KMS-11 (cell line): Measurements from ENCODE around the gene NWD2.

Experiments used
- H2AFZ ChIP-seq: fragments of 200-600 bp; sonication (generic); 2 replicates; pipeline ENCODE4 v1.6.1; 2016; ENCODE audit warnings: antibody characterized with exemption, mixed run types, low read depth
- H3K27ac ChIP-seq: fragments of 200-600 bp; sonication (generic); 2 replicates; pipeline ENCODE4 v1.6.1; 2016; ENCODE audit warnings: mild to moderate bottlenecking, mixed run types
- H3K27me3 ChIP-seq: fragments of 200-600 bp; sonication (generic); 2 replicates; pipeline ENCODE4 v1.6.1; 2017; ENCODE audit warnings: mild to moderate bottlenecking, low read depth, mixed run types, moderate library complexity; ENCODE audit not compliant: insufficient read depth
- H3K36me3 ChIP-seq: fragments of 200-600 bp; sonication (generic); 2 replicates; pipeline ENCODE4 v1.6.1; 2017; ENCODE audit warnings: mild to moderate bottlenecking, mixed run types; ENCODE audit not compliant: insufficient read depth
- H3K4me1 ChIP-seq: fragments of 200-600 bp; sonication (generic); 2 replicates; pipeline ENCODE4 v1.6.1; 2016; ENCODE audit warnings: mild to moderate bottlenecking, low read depth, mixed run types; ENCODE audit not compliant: poor library complexity, severe bottlenecking
- H3K4me2 ChIP-seq: fragments of 200-600 bp; sonication (generic); 2 replicates; pipeline ENCODE4 v1.7.0; 2016; ENCODE audit warnings: mild to moderate bottlenecking, mixed run types
- H3K4me3 ChIP-seq: fragments of 200-600 bp; sonication (generic); IDR thresholded peaks from 2 replicates; pipeline ENCODE4 v1.6.1; 2017; ENCODE audit warnings: low read depth, low read length, mixed read lengths; ENCODE audit not compliant: insufficient read depth
- H3K79me2 ChIP-seq: fragments of 200-600 bp; sonication (generic); 2 replicates; pipeline ENCODE4 v1.6.1; 2016; ENCODE audit warnings: low read depth, mixed run types; ENCODE audit not compliant: insufficient read depth
- H3K9ac ChIP-seq: fragments of 200-600 bp; sonication (generic); 2 replicates; pipeline ENCODE4 v1.6.1; 2016; ENCODE audit warnings: mild to moderate bottlenecking, mixed run types
- H4K20me1 ChIP-seq: fragments of 200-600 bp; sonication (generic); 2 replicates; pipeline ENCODE4 v1.6.1; 2016; ENCODE audit warnings: mild to moderate bottlenecking, mixed run types; ENCODE audit not compliant: insufficient read depth
- CTCF ChIP-seq: fragments of 200-600 bp; sonication (generic); conservative IDR thresholded peaks from 2 replicates; pipeline ENCODE4 v1.6.1; 2017; ENCODE audit warnings: low read depth, mild to moderate bottlenecking, antibody characterized with exemption, low read length, moderate library complexity, mixed read lengths

The NWD2 gene

GRCh38 chr4:37425857-37426256 is 181.3 kb downstream of the NWD2 start:
- H3K79me2 ChIP-seq: no peaks in the 10 kb centered on the region
- no peak for TF ChIP-seq CTCF

GRCh38 chr4:37427193-37427592 is 182.7 kb downstream of the NWD2 start:
- H4K20me1 ChIP-seq: no peaks in the 10 kb centered on the region
- TF ChIP-seq CTCF: no peak
- no peak overlapping the region for H2AFZ ChIP-seq
- H3K79me2 ChIP-seq: no peaks in the 10 kb centered on the region
- H3K4me2 ChIP-seq: no peak overlapping the region
- H3K4me3 ChIP-seq: no peak overlapping the region
- H3K4me1 ChIP-seq: peaks cover 26% of the 10 kb centered on the region
- no peak overlapping the region for H3K27ac ChIP-seq
- no peaks in the 10 kb centered on the region for H3K27me3 ChIP-seq
- no peaks in the 10 kb centered on the region for H3K36me3 ChIP-seq
- H3K9ac ChIP-seq: no peak overlapping the region

More at GRCh38 chr4:37425857-37426256, 181.3 kb downstream of the NWD2 start:
- no peak overlapping the region for H3K4me2 ChIP-seq
- peaks cover 13% of the 10 kb centered on the region for H3K4me1 ChIP-seq
- H3K27me3 ChIP-seq: no peaks in the 10 kb centered on the region
- H3K36me3 ChIP-seq: no peaks in the 10 kb centered on the region
- H3K27ac ChIP-seq: no peak overlapping the region
- H3K4me3 ChIP-seq: no peak overlapping the region
- no peaks in the 10 kb centered on the region for H4K20me1 ChIP-seq
- H2AFZ ChIP-seq: no peak overlapping the region
- H3K9ac ChIP-seq: no peak overlapping the region

- no peak overlapping the region for H2AFZ ChIP-seq
- no peaks in the 10 kb centered on the region for H3K27me3 ChIP-seq
- H3K79me2 ChIP-seq: no peaks in the 10 kb centered on the region
- H4K20me1 ChIP-seq: no peaks in the 10 kb centered on the region
- no peak overlapping the region for H3K4me2 ChIP-seq
- peaks cover 30% of the 10 kb centered on the region for H3K4me1 ChIP-seq
- H3K27ac ChIP-seq: no peak overlapping the region
- no peaks in the 10 kb centered on the region for H3K36me3 ChIP-seq
- no peak overlapping the region for H3K9ac ChIP-seq
- TF ChIP-seq CTCF: no peak
- H3K4me3 ChIP-seq: no peak overlapping the region
Observed at GRCh38 chr4:37429906-37430305, 185.4 kb downstream of the NWD2 start.

- Histone ChIP-seq H2AFZ (no peak overlapping the region), H3K79me2 (no peaks in the 10 kb centered on the region), H3K27me3 (no peaks in the 10 kb centered on the region), H3K4me1 (peaks cover 30% of the 10 kb centered on the region), H4K20me1 (no peaks in the 10 kb centered on the region), H3K4me2 (peak overlapping the region; percentile 34), H3K9ac (no peak overlapping the region), H3K4me3 (no peak overlapping the region), H3K36me3 (no peaks in the 10 kb centered on the region), H3K27ac (no peak overlapping the region)
- TF ChIP-seq CTCF: no peak
Observed at GRCh38 chr4:37430718-37431416, 186.3 kb downstream of the NWD2 start.
